SK-N-SH treated with all-trans-retinoic acid at 6 μM for 48 hours (cell line): Measurements from ENCODE around the gene SCUBE2.

Experiments
- ATAC-seq: fragments of 200-7000 bp; cut with Tn5 transposase; 3 replicates; pipeline ENCODE4 v1.9.1; 2020; ENCODE audit warnings: mild to moderate bottlenecking, moderate library complexity
- ARNTL ChIP-seq: fragments of 450-650 bp; formaldehyde crosslinking; IDR thresholded peaks from 2 replicates; pipeline ENCODE4 v1.5.0; 2020; ENCODE audit warnings: low read depth, mild to moderate bottlenecking, moderate library complexity, borderline replicate concordance
- BACH2 ChIP-seq: fragments of 250-450 bp; sonication (Bioruptor Pico); IDR thresholded peaks from 2 replicates; pipeline ENCODE4 v1.9.0; 2021; ENCODE audit warnings: mild to moderate bottlenecking, borderline replicate concordance
- CSDC2 ChIP-seq: fragments of 250-450 bp; sonication (Bioruptor Pico); IDR thresholded peaks from 2 replicates; pipeline ENCODE4 v1.5.0; 2020; ENCODE audit warnings: mild to moderate bottlenecking, moderate library complexity
- ESRRG ChIP-seq: fragments of 250-450 bp; sonication (Bioruptor Pico); IDR thresholded peaks from 2 replicates; pipeline ENCODE4 v1.6.1; 2021; ENCODE audit warnings: mild to moderate bottlenecking
- ISL1 ChIP-seq: fragments of 250-450 bp; sonication (Bioruptor Pico); IDR thresholded peaks from 2 replicates; pipeline ENCODE4 v2.1.2; 2022; ENCODE audit warnings: mild to moderate bottlenecking, moderate library complexity
- OSR1 ChIP-seq: fragments of 250-450 bp; sonication (Bioruptor Pico); IDR thresholded peaks from 2 replicates; pipeline ENCODE4 v1.8.0; 2022; ENCODE audit warnings: moderate library complexity, mild to moderate bottlenecking, inconsistent platforms
- PPARA ChIP-seq: fragments of 250-450 bp; sonication (Bioruptor Pico); IDR thresholded peaks from 2 replicates; pipeline ENCODE4 v1.5.0; 2020; ENCODE audit warnings: mild to moderate bottlenecking, borderline replicate concordance
- RARB ChIP-seq: fragments of 250-450 bp; sonication (Bioruptor Pico); IDR thresholded peaks from 2 replicates; pipeline ENCODE4 v1.8.0; 2021; ENCODE audit warnings: mild to moderate bottlenecking, moderate library complexity
- SNAI2 ChIP-seq: fragments of 250-450 bp; sonication (Bioruptor Pico); IDR thresholded peaks from 2 replicates; pipeline ENCODE4 v1.5.0; 2020; ENCODE audit warnings: mild to moderate bottlenecking, moderate library complexity
- TOX ChIP-seq: fragments of 250-450 bp; sonication (Bioruptor Pico); IDR thresholded peaks from 2 replicates; pipeline ENCODE4 v1.8.0; 2021; ENCODE audit warnings: mild to moderate bottlenecking, moderate library complexity, borderline replicate concordance
- TSHZ2 ChIP-seq: fragments of 250-450 bp; sonication (Bioruptor Pico); IDR thresholded peaks from 2 replicates; pipeline ENCODE4 v1.5.0; 2020; ENCODE audit warnings: mild to moderate bottlenecking, moderate library complexity
- ZC3H10 ChIP-seq: fragments of 250-450 bp; sonication (Bioruptor Pico); IDR thresholded peaks from 2 replicates; pipeline ENCODE4 v1.5.1; 2021; ENCODE audit warnings: mild to moderate bottlenecking, moderate library complexity
- ZFP3 ChIP-seq: fragments of 250-450 bp; sonication (Bioruptor Pico); IDR thresholded peaks from 2 replicates; pipeline ENCODE4 v1.5.0; 2020; ENCODE audit warnings: mild to moderate bottlenecking, moderate library complexity
- ZFP30 ChIP-seq: fragments of 450-650 bp; formaldehyde crosslinking; IDR thresholded peaks from 2 replicates; pipeline ENCODE4 v1.5.0; 2022; ENCODE audit warnings: mild to moderate bottlenecking, moderate library complexity
- ZNF565 ChIP-seq: fragments of 450-650 bp; formaldehyde crosslinking; conservative IDR thresholded peaks from 2 replicates; pipeline ENCODE4 v1.5.0; 2020; ENCODE audit warnings: low read depth, mild to moderate bottlenecking, moderate library complexity
- ZNF70 ChIP-seq: fragments of 450-650 bp; formaldehyde crosslinking; IDR thresholded peaks from 2 replicates; pipeline ENCODE4 v1.5.0; 2020; ENCODE audit warnings: mild to moderate bottlenecking, moderate library complexity
- ZNF8 ChIP-seq: fragments of 450-650 bp; formaldehyde crosslinking; IDR thresholded peaks from 2 replicates; pipeline ENCODE4 v1.5.0; 2020; ENCODE audit warnings: mild to moderate bottlenecking, moderate library complexity
- TF ChIP-seq, protein P1 (sequence below): fragments of 250-450 bp; sonication (Bioruptor Pico); IDR thresholded peaks from 2 replicates; pipeline ENCODE4 v1.8.0; 2021; ENCODE audit warnings: low read depth, mild to moderate bottlenecking, moderate library complexity, borderline replicate concordance
- TF ChIP-seq, protein P2 (sequence below): fragments of 250-450 bp; sonication (Bioruptor Pico); IDR thresholded peaks from 2 replicates; pipeline ENCODE4 v1.8.0; 2020; ENCODE audit warnings: mild to moderate bottlenecking, moderate library complexity, borderline replicate concordance
- TF ChIP-seq, protein P3 (sequence below): fragments of 250-450 bp; sonication (Bioruptor Pico); IDR thresholded peaks from 2 replicates; pipeline ENCODE4 v1.5.1; 2020; ENCODE audit warnings: low read depth, mild to moderate bottlenecking, moderate library complexity

The SCUBE2 gene

GRCh38 chr11:9029422-9029821 lies 62.0 kb downstream of the SCUBE2 start:
- no peak for TF ChIP-seq ZNF565 (CRISPR knock-in tag)
- no peak for TF ChIP-seq ZFP30 (CRISPR knock-in tag)
- no peak for TF ChIP-seq ISL1
- no peak for TF ChIP-seq PPARA (CRISPR knock-in tag)
- TF ChIP-seq, protein P1, sequence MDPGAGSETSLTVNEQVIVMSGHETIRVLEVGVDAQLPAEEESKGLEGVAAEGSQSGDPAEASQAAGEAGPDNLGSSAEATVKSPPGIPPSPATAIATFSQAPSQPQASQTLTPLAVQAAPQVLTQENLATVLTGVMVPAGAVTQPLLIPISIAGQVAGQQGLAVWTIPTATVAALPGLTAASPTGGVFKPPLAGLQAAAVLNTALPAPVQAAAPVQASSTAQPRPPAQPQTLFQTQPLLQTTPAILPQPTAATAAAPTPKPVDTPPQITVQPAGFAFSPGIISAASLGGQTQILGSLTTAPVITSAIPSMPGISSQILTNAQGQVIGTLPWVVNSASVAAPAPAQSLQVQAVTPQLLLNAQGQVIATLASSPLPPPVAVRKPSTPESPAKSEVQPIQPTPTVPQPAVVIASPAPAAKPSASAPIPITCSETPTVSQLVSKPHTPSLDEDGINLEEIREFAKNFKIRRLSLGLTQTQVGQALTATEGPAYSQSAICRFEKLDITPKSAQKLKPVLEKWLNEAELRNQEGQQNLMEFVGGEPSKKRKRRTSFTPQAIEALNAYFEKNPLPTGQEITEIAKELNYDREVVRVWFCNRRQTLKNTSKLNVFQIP (CRISPR knock-in tag): no peak
- TF ChIP-seq, protein P2, sequence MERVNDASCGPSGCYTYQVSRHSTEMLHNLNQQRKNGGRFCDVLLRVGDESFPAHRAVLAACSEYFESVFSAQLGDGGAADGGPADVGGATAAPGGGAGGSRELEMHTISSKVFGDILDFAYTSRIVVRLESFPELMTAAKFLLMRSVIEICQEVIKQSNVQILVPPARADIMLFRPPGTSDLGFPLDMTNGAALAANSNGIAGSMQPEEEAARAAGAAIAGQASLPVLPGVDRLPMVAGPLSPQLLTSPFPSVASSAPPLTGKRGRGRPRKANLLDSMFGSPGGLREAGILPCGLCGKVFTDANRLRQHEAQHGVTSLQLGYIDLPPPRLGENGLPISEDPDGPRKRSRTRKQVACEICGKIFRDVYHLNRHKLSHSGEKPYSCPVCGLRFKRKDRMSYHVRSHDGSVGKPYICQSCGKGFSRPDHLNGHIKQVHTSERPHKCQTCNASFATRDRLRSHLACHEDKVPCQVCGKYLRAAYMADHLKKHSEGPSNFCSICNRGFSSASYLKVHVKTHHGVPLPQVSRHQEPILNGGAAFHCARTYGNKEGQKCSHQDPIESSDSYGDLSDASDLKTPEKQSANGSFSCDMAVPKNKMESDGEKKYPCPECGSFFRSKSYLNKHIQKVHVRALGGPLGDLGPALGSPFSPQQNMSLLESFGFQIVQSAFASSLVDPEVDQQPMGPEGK (CRISPR knock-in tag): no peak
- no peak for TF ChIP-seq ZNF8 (CRISPR knock-in tag)
- TF ChIP-seq ZNF70 (CRISPR knock-in tag): no peak
- TF ChIP-seq BACH2 (CRISPR knock-in tag): no peak
- TF ChIP-seq, protein P3, sequence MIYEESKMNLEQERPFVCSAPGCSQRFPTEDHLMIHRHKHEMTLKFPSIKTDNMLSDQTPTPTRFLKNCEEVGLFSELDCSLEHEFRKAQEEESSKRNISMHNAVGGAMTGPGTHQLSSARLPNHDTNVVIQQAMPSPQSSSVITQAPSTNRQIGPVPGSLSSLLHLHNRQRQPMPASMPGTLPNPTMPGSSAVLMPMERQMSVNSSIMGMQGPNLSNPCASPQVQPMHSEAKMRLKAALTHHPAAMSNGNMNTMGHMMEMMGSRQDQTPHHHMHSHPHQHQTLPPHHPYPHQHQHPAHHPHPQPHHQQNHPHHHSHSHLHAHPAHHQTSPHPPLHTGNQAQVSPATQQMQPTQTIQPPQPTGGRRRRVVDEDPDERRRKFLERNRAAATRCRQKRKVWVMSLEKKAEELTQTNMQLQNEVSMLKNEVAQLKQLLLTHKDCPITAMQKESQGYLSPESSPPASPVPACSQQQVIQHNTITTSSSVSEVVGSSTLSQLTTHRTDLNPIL (CRISPR knock-in tag): no peak
- TF ChIP-seq, all 23 proteins: peak for 0
- ATAC-seq: no peak; the same call in 2 of the 3 replicates

- no peak for ATAC-seq
- no peak for TF ChIP-seq ZFP30 (CRISPR knock-in tag)
- TF ChIP-seq ZNF565 (CRISPR knock-in tag): no peak
- no peak for TF ChIP-seq ZFP3 (CRISPR knock-in tag)
- TF ChIP-seq ARNTL (CRISPR knock-in tag): no peak
- TF ChIP-seq ZC3H10 (CRISPR knock-in tag): no peak
- TF ChIP-seq, all 23 proteins: peak for 0
Measured at GRCh38 chr11:9028581-9028980, 62.8 kb downstream of the SCUBE2 start.

GRCh38 chr11:9025101-9025850 lies 66.1 kb downstream of the SCUBE2 start:
- ATAC-seq: no peak
- TF ChIP-seq CSDC2 (no peak), ZFP3 (CRISPR knock-in tag) (no peak), ZNF565 (CRISPR knock-in tag) (no peak), PPARA (CRISPR knock-in tag) (no peak), OSR1 (CRISPR knock-in tag) (no peak), BACH2 (CRISPR knock-in tag) (no peak)
- TF ChIP-seq, protein P3 (CRISPR knock-in tag): no peak
- TF ChIP-seq, protein P1 (CRISPR knock-in tag): no peak

GRCh38 chr11:9022961-9023680 lies 68.3 kb downstream of the SCUBE2 start:
- no peak for ATAC-seq
- TF ChIP-seq ZC3H10 (CRISPR knock-in tag) (no peak), OSR1 (CRISPR knock-in tag) (no peak)

DNA sequence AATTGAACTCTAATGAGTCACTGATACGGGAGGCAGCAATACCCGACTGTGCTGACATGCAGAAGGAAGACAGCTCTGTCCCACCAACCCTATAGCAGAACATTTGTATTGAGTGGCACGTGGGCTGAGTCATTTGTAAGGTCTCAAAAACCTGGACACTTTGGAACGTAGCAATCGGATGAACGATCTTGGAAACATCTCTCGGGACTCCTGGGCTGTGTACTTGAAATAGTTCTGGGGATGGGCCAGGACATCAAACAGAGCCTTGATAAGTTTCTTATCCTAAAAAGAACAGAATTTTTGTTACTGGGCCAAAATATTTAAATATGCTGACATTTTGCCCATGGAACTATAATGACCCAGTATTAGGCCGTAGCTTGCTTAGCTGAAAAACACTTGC lies 70.5 kb downstream of the SCUBE2 start:
- no peak for ATAC-seq
- TF ChIP-seq ZNF8 (CRISPR knock-in tag): no peak
- TF ChIP-seq ESRRG: no peak
- TF ChIP-seq PPARA (CRISPR knock-in tag): no peak
- no peak for TF ChIP-seq TOX
- TF ChIP-seq ZNF70 (CRISPR knock-in tag): no peak
- TF ChIP-seq RARB: no peak
- TF ChIP-seq TSHZ2: no peak
- no peak for TF ChIP-seq ZC3H10 (CRISPR knock-in tag)
- no peak for TF ChIP-seq ISL1
- no peak for TF ChIP-seq ZFP30 (CRISPR knock-in tag)
- no peak for TF ChIP-seq SNAI2 (CRISPR knock-in tag)
- TF ChIP-seq ARNTL (CRISPR knock-in tag): no peak
